ENCODE measurements around the gene OR6M1.

The OR6M1 gene

GRCh38 chr11:123798079-123798478 lies 8.1 kb downstream of the OR6M1 start:
- TF ChIP-seq EZH2 (optimal IDR thresholded peaks at IDR 0.05; ENCODE audit: low read depth, low read length) (no peak), EZH2phosphoT487 (IDR thresholded peaks at IDR 0.05; ENCODE audit: low read length) (no peak)
- TF ChIP-seq, protein P1, sequence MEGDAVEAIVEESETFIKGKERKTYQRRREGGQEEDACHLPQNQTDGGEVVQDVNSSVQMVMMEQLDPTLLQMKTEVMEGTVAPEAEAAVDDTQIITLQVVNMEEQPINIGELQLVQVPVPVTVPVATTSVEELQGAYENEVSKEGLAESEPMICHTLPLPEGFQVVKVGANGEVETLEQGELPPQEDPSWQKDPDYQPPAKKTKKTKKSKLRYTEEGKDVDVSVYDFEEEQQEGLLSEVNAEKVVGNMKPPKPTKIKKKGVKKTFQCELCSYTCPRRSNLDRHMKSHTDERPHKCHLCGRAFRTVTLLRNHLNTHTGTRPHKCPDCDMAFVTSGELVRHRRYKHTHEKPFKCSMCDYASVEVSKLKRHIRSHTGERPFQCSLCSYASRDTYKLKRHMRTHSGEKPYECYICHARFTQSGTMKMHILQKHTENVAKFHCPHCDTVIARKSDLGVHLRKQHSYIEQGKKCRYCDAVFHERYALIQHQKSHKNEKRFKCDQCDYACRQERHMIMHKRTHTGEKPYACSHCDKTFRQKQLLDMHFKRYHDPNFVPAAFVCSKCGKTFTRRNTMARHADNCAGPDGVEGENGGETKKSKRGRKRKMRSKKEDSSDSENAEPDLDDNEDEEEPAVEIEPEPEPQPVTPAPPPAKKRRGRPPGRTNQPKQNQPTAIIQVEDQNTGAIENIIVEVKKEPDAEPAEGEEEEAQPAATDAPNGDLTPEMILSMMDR (IDR thresholded peaks at IDR 0.05; ENCODE audit: low read length): no peak
- H3K9me3 ChIP-seq (replicated peaks; ENCODE audit: insufficient read depth, low read length): no peaks in the 10 kb centered on the region
- no peaks in the 10 kb centered on the region for H3K4me1 ChIP-seq (ENCODE audit: low read length)
- no peak overlapping the region for H2AFZ ChIP-seq (ENCODE audit: low read length)
- no peaks in the 10 kb centered on the region for H3K9me2 ChIP-seq (replicated peaks; ENCODE audit: insufficient read depth, low read length)
- no peak overlapping the region for H3K9ac ChIP-seq (ENCODE audit: low read length)
- no peak overlapping the region for H3K4me3 ChIP-seq (ENCODE audit: low read length)
- H4K20me1 ChIP-seq (ENCODE audit: insufficient read depth, low read length): no peaks in the 10 kb centered on the region
- no peaks in the 10 kb centered on the region for H3F3A ChIP-seq (ENCODE audit: insufficient read depth, low read length)
- H3K4me2 ChIP-seq (ENCODE audit: low read depth, low read length): no peak overlapping the region
- no peaks in the 10 kb centered on the region for H3K79me2 ChIP-seq (ENCODE audit: low read length)
- H3K36me3 ChIP-seq (replicated peaks; ENCODE audit: insufficient read depth, low read length): no peaks in the 10 kb centered on the region
- no peak for DNase-seq
- H3K27ac ChIP-seq (ENCODE audit: low read length): no peak overlapping the region
- H3K27me3 ChIP-seq (replicated peaks; ENCODE audit: insufficient read depth, low read length): no peaks in the 10 kb centered on the region

GRCh38 chr11:123797541-123797940 lies 8.6 kb downstream of the OR6M1 start:
- DNase-seq: no peak
- Histone ChIP-seq H3K36me3 (replicated peaks; ENCODE audit: insufficient read depth, low read length) (no peaks in the 10 kb centered on the region), H2AFZ (ENCODE audit: low read length) (no peak overlapping the region), H3K4me3 (ENCODE audit: low read length) (no peak overlapping the region), H3K27ac (ENCODE audit: low read length) (no peak overlapping the region), H3K9me2 (replicated peaks; ENCODE audit: insufficient read depth, low read length) (no peaks in the 10 kb centered on the region), H3F3A (ENCODE audit: insufficient read depth, low read length) (no peaks in the 10 kb centered on the region), H3K79me2 (ENCODE audit: low read length) (no peaks in the 10 kb centered on the region), H3K27me3 (replicated peaks; ENCODE audit: insufficient read depth, low read length) (no peaks in the 10 kb centered on the region), H4K20me1 (ENCODE audit: insufficient read depth, low read length) (no peaks in the 10 kb centered on the region), H3K9me3 (replicated peaks; ENCODE audit: insufficient read depth, low read length) (no peaks in the 10 kb centered on the region), H3K4me2 (ENCODE audit: low read depth, low read length) (no peak overlapping the region), H3K9ac (ENCODE audit: low read length) (no peak overlapping the region), H3K4me1 (ENCODE audit: low read length) (no peaks in the 10 kb centered on the region)
- TF ChIP-seq, protein P1 (IDR thresholded peaks at IDR 0.05; ENCODE audit: low read length): no peak
- TF ChIP-seq EZH2 (optimal IDR thresholded peaks at IDR 0.05; ENCODE audit: low read depth, low read length) (no peak), EZH2phosphoT487 (IDR thresholded peaks at IDR 0.05; ENCODE audit: low read length) (no peak)

GRCh38 chr11:123797114-123797513 lies 9.0 kb downstream of the OR6M1 start:
- no peak overlapping the region for H3K4me2 ChIP-seq (ENCODE audit: low read depth, low read length)
- no peak overlapping the region for H2AFZ ChIP-seq (ENCODE audit: low read length)
- no peak for DNase-seq
- H3F3A ChIP-seq (ENCODE audit: insufficient read depth, low read length): no peaks in the 10 kb centered on the region
- TF ChIP-seq, protein P1 (IDR thresholded peaks at IDR 0.05; ENCODE audit: low read length): no peak
- TF ChIP-seq EZH2phosphoT487 (IDR thresholded peaks at IDR 0.05; ENCODE audit: low read length): no peak
- H3K4me1 ChIP-seq (ENCODE audit: low read length): no peaks in the 10 kb centered on the region
- no peaks in the 10 kb centered on the region for H4K20me1 ChIP-seq (ENCODE audit: insufficient read depth, low read length)
- no peak overlapping the region for H3K4me3 ChIP-seq (ENCODE audit: low read length)
- H3K27me3 ChIP-seq (replicated peaks; ENCODE audit: insufficient read depth, low read length): no peaks in the 10 kb centered on the region
- no peaks in the 10 kb centered on the region for H3K9me2 ChIP-seq (replicated peaks; ENCODE audit: insufficient read depth, low read length)
- no peaks in the 10 kb centered on the region for H3K79me2 ChIP-seq (ENCODE audit: low read length)
- no peaks in the 10 kb centered on the region for H3K36me3 ChIP-seq (replicated peaks; ENCODE audit: insufficient read depth, low read length)
- H3K27ac ChIP-seq (ENCODE audit: low read length): no peak overlapping the region
- H3K9ac ChIP-seq (ENCODE audit: low read length): no peak overlapping the region
- H3K9me3 ChIP-seq (replicated peaks; ENCODE audit: insufficient read depth, low read length): no peaks in the 10 kb centered on the region

Measured in MM.1S (cell line).